ENCODE measurements around the gene RBM6. TPM values are rescaled to one million over a fixed set of nuclear protein-coding genes. Genes with fewer than 3 reads are reported as not detected.
A peak's percentile ranks its signal among the peaks of the same experiment; 100 is the strongest.

RBM6 gene
- total RNA-seq, result 100 to 1,000 TPM; 106 to 182 (median 158) TPM

GRCh38 chr3:49939858-49940666 is at the start of gene RBM6:
Gene RBM6 (plus strand): TSS chr3:49940150. CDS start chr3:49962642, 22,492 bp downstream.
- peak; percentile 73 to 87 for TF ChIP-seq POLR2A (IDR thresholded peaks at IDR 0.05)
- TF ChIP-seq CTCF (IDR thresholded peaks at IDR 0.05), result peak in 1 of 5 experiments; percentile 52
- TF ChIP-seq EP300 (IDR thresholded peaks at IDR 0.05), result peak; percentile 63 to 97
- peak; percentile 94 to 96 for DNase-seq (ENCODE audit: low spot score in 2 of 2)
- H3K36me3 ChIP-seq, result no peaks in the 10 kb centered on the region
- no peaks in the 10 kb centered on the region for H3K27me3 ChIP-seq
- peaks cover 0 to 29% (median 12%) of the 10 kb centered on the region in 4 donors for H3K4me1 ChIP-seq
- 0% methylated on average over 7 to 62 of the region's 74 CpGs for WGBS, 2 donors
- H3K9me3 ChIP-seq, result no peaks in the 10 kb centered on the region
- peak within 1 kb of the TSS; percentile 66 to 98 (median 96) for H3K27ac ChIP-seq
- peak within 1 kb of the TSS; percentile 60 to 91 (median 72) for H3K4me3 ChIP-seq

- no peak overlapping the region for H3K27ac ChIP-seq
- DNase-seq (ENCODE audit: low spot score in 2 of 2), result no peak
- no peaks in the 10 kb centered on the region for H3K4me1 ChIP-seq
- H3K9me3 ChIP-seq, result no peaks in the 10 kb centered on the region
- no peak overlapping the region for H3K4me3 ChIP-seq
- WGBS, 2 donors, result 84 to 93% methylated on average over 7 to 9 of the region's 9 CpGs
- peaks cover 0 to 5% (median 0%) of the 10 kb centered on the region in 3 donors for H3K36me3 ChIP-seq
- no peaks in the 10 kb centered on the region for H3K27me3 ChIP-seq
- TF ChIP-seq CTCF (IDR thresholded peaks at IDR 0.05) (no peak), EP300 (IDR thresholded peaks at IDR 0.05) (no peak), POLR2A (IDR thresholded peaks at IDR 0.05) (no peak)
Observed at GRCh38 chr3:49895791-49896190, 44.2 kb upstream of the RBM6 start.

GRCh38 chr3:49896345-49896744 is 43.6 kb upstream of the RBM6 start:
- Histone ChIP-seq H3K27ac (no peak overlapping the region), H3K27me3 (no peaks in the 10 kb centered on the region), H3K9me3 (no peaks in the 10 kb centered on the region), H3K4me1 (no peaks in the 10 kb centered on the region), H3K36me3 (peaks cover 0 to 5% (median 0%) of the 10 kb centered on the region in 3 donors), H3K4me3 (no peak overlapping the region)
- TF ChIP-seq POLR2A (IDR thresholded peaks at IDR 0.05) (no peak), CTCF (IDR thresholded peaks at IDR 0.05) (no peak), EP300 (IDR thresholded peaks at IDR 0.05) (no peak)
- no peak for DNase-seq (ENCODE audit: low spot score in 2 of 2)
- 75 to 85% methylated on average over 4 to 5 of the region's 5 CpGs for WGBS, 2 donors

- no peak for DNase-seq (ENCODE audit: low spot score in 2 of 2)
- H3K36me3 ChIP-seq, result peaks cover 0 to 5% (median 0%) of the 10 kb centered on the region in 3 donors
- H3K27ac ChIP-seq, result no peak overlapping the region
- H3K4me3 ChIP-seq, result no peak overlapping the region
- H3K4me1 ChIP-seq, result peaks cover 0 to 9% (median 0%) of the 10 kb centered on the region in 4 donors
- H3K9me3 ChIP-seq, result no peaks in the 10 kb centered on the region
- TF ChIP-seq CTCF (IDR thresholded peaks at IDR 0.05), result no peak
- TF ChIP-seq POLR2A (IDR thresholded peaks at IDR 0.05), result no peak
- TF ChIP-seq EP300 (IDR thresholded peaks at IDR 0.05), result no peak
- WGBS, 2 donors, result 65 to 77% methylated on average over 6 of the region's 6 CpGs
- no peaks in the 10 kb centered on the region for H3K27me3 ChIP-seq
Observed at GRCh38 chr3:49898991-49899390, 41.0 kb upstream of the RBM6 start.

- 59 to 70% methylated on average over 4 to 5 of the region's 5 CpGs for WGBS, 2 donors
- Histone ChIP-seq H3K27me3 (no peaks in the 10 kb centered on the region), H3K4me3 (no peak overlapping the region), H3K27ac (peak overlapping the region in 1 of 4 donors; percentile 45), H3K36me3 (peaks cover 0 to 4% (median 0%) of the 10 kb centered on the region in 3 donors), H3K4me1 (peaks cover 0 to 12% (median 0%) of the 10 kb centered on the region in 4 donors), H3K9me3 (no peaks in the 10 kb centered on the region)
- TF ChIP-seq CTCF (IDR thresholded peaks at IDR 0.05), result no peak
- no peak for TF ChIP-seq EP300 (IDR thresholded peaks at IDR 0.05)
- TF ChIP-seq POLR2A (IDR thresholded peaks at IDR 0.05), result no peak
- no peak for DNase-seq (ENCODE audit: low spot score in 2 of 2)
Observed at GRCh38 chr3:49899815-49900214, 40.1 kb upstream of the RBM6 start.

Measured in tibial nerve (tissue), 4 donors.